ENCODE data around the gene C9orf72.
"Not testable (repeated sequence)": the region's sequence is repeated elsewhere in the genome, so short reads cannot be mapped to it uniquely, and the experiment has no call there.

C9orf72 gene

GRCh38 chr9:27505744-27506161 is 67.5 kb downstream of the C9orf72 start:
- no peak overlapping the region for H3K4me3 ChIP-seq (ENCODE audit: low read depth, low read length)
- no peak for TF ChIP-seq CTCF (IDR thresholded peaks at IDR 0.05; ENCODE audit: borderline replicate concordance, insufficient read depth, low read depth, low read length)

GRCh38 chr9:27504259-27504658 is 69.0 kb downstream of the C9orf72 start:
- TF ChIP-seq CTCF (IDR thresholded peaks at IDR 0.05; ENCODE audit: borderline replicate concordance, insufficient read depth, low read depth, low read length): no peak

GRCh38 chr9:27503623-27504022 is 69.7 kb downstream of the C9orf72 start:
- no peak for TF ChIP-seq CTCF (IDR thresholded peaks at IDR 0.05; ENCODE audit: borderline replicate concordance, insufficient read depth, low read depth, low read length)
- H3K4me3 ChIP-seq (ENCODE audit: low read depth, low read length): no peak overlapping the region

More at GRCh38 chr9:27504259-27504658, 69.0 kb downstream of the C9orf72 start:
- H3K4me3 ChIP-seq (ENCODE audit: low read depth, low read length): no peak overlapping the region

GRCh38 chr9:27500902-27501301 is 72.4 kb downstream of the C9orf72 start:
- not testable (repeated sequence) for H3K4me3 ChIP-seq (ENCODE audit: low read depth, low read length)

- no peak for TF ChIP-seq CTCF (IDR thresholded peaks at IDR 0.05; ENCODE audit: borderline replicate concordance, insufficient read depth, low read depth, low read length)
- H3K4me3 ChIP-seq (ENCODE audit: low read depth, low read length): no peak overlapping the region
These were observed 73.8 kb downstream of the C9orf72 start for GRCh38 chr9:27499451-27499850.

- no peak overlapping the region for H3K4me3 ChIP-seq (ENCODE audit: low read depth, low read length)
- TF ChIP-seq CTCF (IDR thresholded peaks at IDR 0.05; ENCODE audit: borderline replicate concordance, insufficient read depth, low read depth, low read length): no peak
These were observed 75.3 kb downstream of the C9orf72 start for GRCh38 chr9:27497883-27498417.
